Common myeloid progenitor, CD34-positive (primary cell): Measurements from ENCODE around the gene TRDN.
"Not testable (repeated sequence)": the region's sequence is repeated elsewhere in the genome, so short reads cannot be mapped to it uniquely, and the experiment has no call there.

ENCODE experiments used
- CTCF ChIA-PET: fragments of 350-600 bp; sonication (Branson Sonifier 250); formaldehyde crosslinking; loops from one replicate; lab custom pipeline; 2021; ENCODE audit warnings: antibody characterized with exemption; lab: Charles Lee
- POLR2A ChIA-PET: fragments of 350-600 bp; sonication (Branson Sonifier 250); formaldehyde crosslinking; loops from one replicate; lab custom pipeline; 2021; ENCODE audit warnings: antibody characterized with exemption; lab: Charles Lee
- DNase-seq, 3 donors: peaks; one replicate each; pipeline versions ENCODE4 v3.0.0 to v3.0.0-alpha.2; 2013
- H3K27ac ChIP-seq, 2 experiments: 1 replicate in 1 of 2; 2 replicates in 1 of 2; pipeline ENCODE4 v1.7.0; 2013; ENCODE audit warnings: inconsistent platforms in 2 of 2, low read length in 2 of 2, mild to moderate bottlenecking in 2 of 2, low read depth in 1 of 2, moderate library complexity in 1 of 2; ENCODE audit not compliant: severe bottlenecking in 2 of 2, insufficient read depth in 1 of 2, poor library complexity in 1 of 2
- H3K27me3 ChIP-seq, 5 experiments: replicated peaks in 2 of 5; 1 replicate in 3 of 5; 2 replicates in 2 of 5; pipeline versions ENCODE4 v1.6.1 to v1.7.0; 2013; ENCODE audit warnings: low read length in 4 of 5, mild to moderate bottlenecking in 2 of 5, moderate library complexity in 2 of 5, inconsistent platforms in 1 of 5; ENCODE audit not compliant: insufficient read depth in 5 of 5, control insufficient read depth in 4 of 5
- H3K36me3 ChIP-seq, 4 experiments: 1 replicate in 2 of 4; 2 replicates in 2 of 4; pipeline versions ENCODE4 v1.6.1 to v1.7.0; 2013; ENCODE audit warnings: low read length in 3 of 4, control low read depth in 1 of 4, mild to moderate bottlenecking in 1 of 4; ENCODE audit not compliant: control insufficient read depth in 4 of 4, insufficient read depth in 4 of 4
- H3K4me1 ChIP-seq, 4 experiments: 1 replicate in 3 of 4; 2 replicates in 1 of 4; pipeline versions ENCODE4 v1.6.1 to v1.7.1; 2013; ENCODE audit warnings: low read length in 3 of 4, mild to moderate bottlenecking in 3 of 4, control low read depth in 1 of 4, inconsistent platforms in 1 of 4, moderate library complexity in 1 of 4; ENCODE audit not compliant: control insufficient read depth in 4 of 4, insufficient read depth in 4 of 4; ENCODE audit errors: control extremely low read depth in 1 of 4
- H3K4me3 ChIP-seq, 7 experiments: 1 replicate in 4 of 7; 2 replicates in 3 of 7; pipeline versions ENCODE4 v1.5.1 to v1.7.0; 2013; ENCODE audit warnings: mild to moderate bottlenecking in 7 of 7, low read length in 6 of 7, moderate library complexity in 6 of 7, inconsistent platforms in 2 of 7, low read depth in 2 of 7, control low read depth in 1 of 7; ENCODE audit not compliant: insufficient read depth in 4 of 7, control insufficient read depth in 1 of 7; ENCODE audit errors: extremely low read depth in 1 of 7
- H3K9me3 ChIP-seq, 5 experiments: 1 replicate in 4 of 5; 2 replicates in 1 of 5; pipeline versions ENCODE4 v1.6.1 to v1.7.1; 2013; ENCODE audit warnings: low read length in 4 of 5, mild to moderate bottlenecking in 2 of 5, inconsistent platforms in 1 of 5, low read depth in 1 of 5, moderate library complexity in 1 of 5; ENCODE audit not compliant: control insufficient read depth in 4 of 5, insufficient read depth in 2 of 5; ENCODE audit errors: control extremely low read depth in 1 of 5
- WGBS: methylation state at CpG from one replicate; pipeline ENCODE4 v1.1.5; 2013; ENCODE audit not compliant: insufficient coverage; 5-methylcytosine and 5-hydroxymethylcytosine counted together

Gene TRDN

DNA sequence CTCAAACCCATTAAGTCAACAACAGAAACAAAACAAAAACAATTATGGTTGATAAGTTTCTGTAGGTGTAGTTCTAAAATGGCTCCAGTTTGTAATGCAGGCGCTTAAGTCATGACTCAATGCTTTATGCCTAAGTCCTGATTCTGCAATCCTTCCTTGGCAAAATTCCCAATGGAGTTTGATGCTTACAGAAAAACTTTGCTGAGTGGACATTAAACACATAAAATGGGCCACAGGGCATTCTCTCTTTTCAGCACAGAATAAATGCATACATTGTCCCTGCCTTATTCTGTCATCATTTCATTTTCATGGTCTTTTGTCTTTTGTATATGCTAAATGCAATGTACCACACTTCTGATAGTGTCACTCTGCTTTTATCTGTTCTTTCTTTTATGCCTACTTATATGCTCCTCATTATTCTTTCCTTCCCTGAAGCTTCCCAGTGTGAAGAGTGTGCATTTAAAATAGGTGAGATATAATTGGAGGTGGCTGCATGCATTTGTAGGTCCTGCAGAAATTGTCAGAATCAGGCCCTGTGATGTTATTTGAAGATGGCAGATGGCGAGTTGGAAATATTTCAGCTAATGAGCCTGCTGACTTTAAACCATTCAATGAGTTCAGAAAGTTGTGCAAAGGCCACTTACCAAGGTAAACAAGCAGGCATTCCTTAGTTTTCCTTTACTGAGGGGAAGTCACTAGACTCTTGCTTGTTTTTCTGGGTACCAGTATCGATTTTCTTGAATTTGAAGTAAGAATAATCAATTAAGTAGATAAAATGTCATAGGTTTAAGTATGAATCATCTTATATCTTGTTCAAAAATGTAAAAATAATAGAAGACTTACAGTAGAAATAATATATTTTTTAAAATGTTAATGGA lies 313.1 kb downstream of the TRDN start:
- Histone ChIP-seq H3K36me3 (no peaks in the 10 kb centered on the region), H3K9me3 (no peaks in the 10 kb centered on the region), H3K4me3 (no peak overlapping the region), H3K27me3 (no peaks in the 10 kb centered on the region), H3K4me1 (no peaks in the 10 kb centered on the region), H3K27ac (no peak overlapping the region)
- ChIA-PET POLR2A (no interaction called here), CTCF (no interaction called here)
- no peak for DNase-seq
- WGBS: 100% methylated on average over 2 of the region's 3 CpGs

DNA sequence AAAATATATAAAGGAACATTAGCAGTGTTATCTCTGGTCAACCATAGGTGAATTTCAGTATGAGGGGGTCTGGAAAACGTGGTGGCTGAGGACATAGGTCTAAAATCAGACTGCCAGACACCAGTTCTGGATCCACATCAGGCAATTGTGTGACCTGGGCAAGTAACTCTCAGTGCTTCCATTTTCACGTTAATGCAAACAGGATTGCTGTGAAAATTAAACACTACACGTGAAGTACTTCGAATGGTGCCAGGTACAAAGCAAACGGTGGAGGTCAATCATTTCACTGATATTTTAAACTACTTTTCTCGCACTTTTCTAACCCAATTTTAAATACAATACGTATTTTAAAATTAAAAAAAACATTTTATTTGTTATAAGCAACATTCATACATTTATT lies 315.7 kb downstream of the TRDN start:
- Histone ChIP-seq H3K4me1 (no peaks in the 10 kb centered on the region), H3K27ac (no peak overlapping the region), H3K27me3 (peaks cover 0 to 2% (median 0%) of the 10 kb centered on the region in 5 experiments), H3K9me3 (no peaks in the 10 kb centered on the region), H3K4me3 (no peak overlapping the region), H3K36me3 (no peaks in the 10 kb centered on the region)
- POLR2A ChIA-PET: no interaction called here
- WGBS: 93% methylated on average over 4 of the region's 7 CpGs
- DNase-seq: no peak
- CTCF ChIA-PET: no interaction called here

DNA sequence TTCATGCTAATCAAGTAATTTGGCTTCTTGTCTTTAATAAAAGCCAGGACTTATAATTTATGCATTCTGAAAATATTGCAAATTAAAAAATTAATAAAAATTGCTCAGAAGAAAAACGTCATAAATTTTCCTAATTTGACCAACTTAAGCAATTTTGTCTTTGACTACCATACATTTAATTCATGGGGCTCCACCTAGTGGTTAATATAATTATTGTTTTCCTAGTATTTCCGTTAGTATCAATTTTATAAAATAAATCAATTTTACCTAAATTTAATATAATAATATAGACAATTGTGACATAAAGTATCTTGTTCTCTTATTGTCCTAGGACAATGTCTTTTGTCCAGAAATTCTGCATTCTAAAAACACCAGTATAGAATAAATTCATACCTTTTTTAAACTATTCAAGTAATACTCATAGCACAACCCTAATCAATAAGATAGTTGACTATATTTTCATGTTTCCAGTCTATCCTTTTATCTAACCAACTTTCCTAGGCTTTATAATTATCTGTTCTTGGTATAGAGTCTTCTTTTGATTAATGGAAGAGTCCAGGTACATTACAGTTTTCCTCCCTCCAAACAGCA lies 319.9 kb downstream of the TRDN start:
- no peak overlapping the region for H3K4me3 ChIP-seq
- peak; percentile 1 to 19 (median 12) for DNase-seq
- ChIA-PET CTCF (interaction anchor here (0.8 to 1.5 kb wide), 6 partner anchors 399 to 588 kb away, joined by 3 to 16 read pairs (median 4); no protein-coding TSS in a partner anchor), POLR2A (no interaction called here)
- H3K9me3 ChIP-seq: no peaks in the 10 kb centered on the region
- H3K27me3 ChIP-seq: peaks cover 0 to 2% (median 0%) of the 10 kb centered on the region in 5 experiments
- no peaks in the 10 kb centered on the region for H3K36me3 ChIP-seq
- H3K27ac ChIP-seq: no peak overlapping the region
- WGBS: no CpG with 5 or more reads among the region's 2 CpGs
- H3K4me1 ChIP-seq: no peaks in the 10 kb centered on the region

DNA sequence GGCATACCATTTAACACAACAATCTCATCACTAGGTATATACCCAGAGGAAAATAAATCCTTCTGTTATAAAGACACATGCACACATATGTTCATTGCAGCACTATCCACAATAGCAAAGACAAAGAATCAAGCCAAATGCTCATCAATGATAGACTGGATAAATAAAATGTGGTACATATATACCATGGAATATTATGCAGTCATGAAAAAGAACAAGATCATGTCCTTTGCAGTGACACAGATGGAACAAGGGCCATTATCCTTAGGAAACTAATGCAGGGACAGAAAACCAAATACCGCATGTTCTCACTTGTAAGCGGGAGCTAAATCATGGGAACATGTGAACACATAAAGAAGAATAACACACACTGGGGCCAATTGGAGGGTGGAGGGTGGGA lies 322.3 kb downstream of the TRDN start:
- H3K9me3 ChIP-seq, H3K4me1 ChIP-seq, DNase-seq, H3K4me3 ChIP-seq, CTCF ChIA-PET, H3K36me3 ChIP-seq, POLR2A ChIA-PET, H3K27ac ChIP-seq, H3K27me3 ChIP-seq: not testable (repeated sequence)
- 100% methylated on average over 2 of the region's 2 CpGs for WGBS

DNA sequence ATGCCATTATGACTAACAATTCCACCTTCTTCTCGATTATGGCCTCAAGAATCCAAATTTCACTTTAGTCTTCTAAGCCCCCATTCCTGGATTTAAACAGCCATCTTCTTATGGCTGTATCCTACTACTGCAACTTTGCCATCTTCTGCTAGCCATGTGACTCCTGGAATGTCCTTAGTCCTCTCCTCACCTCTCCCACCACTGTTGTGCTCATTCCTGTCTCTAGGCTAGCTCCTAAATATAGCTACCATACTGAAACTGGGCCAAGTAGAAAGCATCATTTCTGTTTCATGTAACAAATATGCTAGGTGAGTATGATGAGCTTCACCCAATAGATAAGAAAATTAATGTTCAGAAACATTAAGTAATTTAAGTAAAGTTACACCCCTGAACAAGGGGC lies 327.6 kb downstream of the TRDN start:
- H3K36me3 ChIP-seq: no peaks in the 10 kb centered on the region
- ChIA-PET CTCF (interaction anchor here (1.5 kb wide), 1 partner anchor 440 kb away, joined by 6 read pairs; no protein-coding TSS in a partner anchor), POLR2A (interaction anchor here (0.7 kb wide), 1 partner anchor 1553 kb away, joined by 3 read pairs; no protein-coding TSS in a partner anchor)
- no peak overlapping the region for H3K4me3 ChIP-seq
- WGBS: 100% methylated on average over 1 of the region's 1 CpG
- no peak overlapping the region for H3K27ac ChIP-seq
- H3K27me3 ChIP-seq: peaks cover 0 to 2% (median 0%) of the 10 kb centered on the region in 5 experiments
- DNase-seq: no peak
- no peaks in the 10 kb centered on the region for H3K4me1 ChIP-seq
- no peaks in the 10 kb centered on the region for H3K9me3 ChIP-seq

DNA sequence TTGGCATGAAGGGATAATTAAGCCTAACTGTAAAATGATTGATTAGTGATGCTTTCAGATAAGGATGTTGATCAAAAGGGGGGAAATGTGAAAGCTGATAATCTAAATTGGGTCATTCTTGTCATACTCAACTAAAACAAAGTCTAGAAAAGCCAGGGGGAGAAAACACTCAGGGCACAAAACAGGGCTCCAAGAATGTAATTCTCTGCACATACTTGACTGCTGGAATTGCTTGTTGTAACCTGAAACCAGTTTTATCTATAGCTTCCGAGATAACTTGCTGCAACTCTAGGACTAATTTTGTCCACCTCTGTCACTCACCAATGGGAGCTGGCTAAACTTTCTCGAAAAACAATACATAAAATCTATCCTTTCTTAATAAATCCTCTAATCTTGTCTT lies 330.4 kb downstream of the TRDN start:
- CTCF ChIA-PET: no interaction called here
- Histone ChIP-seq H3K27ac (no peak overlapping the region), H3K4me3 (no peak overlapping the region), H3K9me3 (no peaks in the 10 kb centered on the region), H3K27me3 (peaks cover 0 to 2% (median 0%) of the 10 kb centered on the region in 5 experiments), H3K36me3 (no peaks in the 10 kb centered on the region), H3K4me1 (no peaks in the 10 kb centered on the region)
- DNase-seq: no peak
- 100% methylated on average over 2 of the region's 2 CpGs for WGBS
- POLR2A ChIA-PET: no interaction called here

DNA sequence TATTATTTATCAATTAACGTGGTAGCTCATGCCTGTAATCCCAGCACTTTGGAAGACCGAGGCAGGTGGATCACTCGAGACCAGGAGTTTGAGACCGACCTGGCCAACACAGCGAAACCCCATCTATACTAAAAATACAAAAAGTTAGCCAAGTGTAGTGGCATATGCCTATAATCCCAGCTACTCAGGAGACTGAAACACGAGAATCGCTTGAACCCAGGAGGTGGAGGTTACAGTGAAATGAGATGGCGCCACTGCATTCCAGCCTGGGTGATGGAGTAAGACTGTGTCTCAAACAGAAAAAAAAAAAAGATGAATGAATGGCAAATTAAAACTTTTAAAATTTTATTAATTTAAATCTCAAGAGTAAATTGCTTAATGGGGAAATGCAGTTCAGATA lies 341.1 kb downstream of the TRDN start:
- ChIA-PET CTCF (no interaction called here), POLR2A (no interaction called here)
- DNase-seq: no peak
- H3K27ac ChIP-seq: no peak overlapping the region
- 93% methylated on average over 2 of the region's 8 CpGs for WGBS
- H3K4me3 ChIP-seq: no peak overlapping the region
- H3K9me3 ChIP-seq: no peaks in the 10 kb centered on the region
- H3K36me3 ChIP-seq: no peaks in the 10 kb centered on the region
- H3K4me1 ChIP-seq: no peaks in the 10 kb centered on the region
- peaks cover 0 to 2% (median 1%) of the 10 kb centered on the region in 5 experiments for H3K27me3 ChIP-seq
